Measurements from ENCODE around the gene EIF4ENIF1. TPM values are rescaled to one million over a fixed set of nuclear protein-coding genes. Genes with fewer than 3 reads are reported as not detected.
"Not testable (repeated sequence)": the region's sequence is repeated elsewhere in the genome, so short reads cannot be mapped to it uniquely, and the experiment has no call there.

Gene EIF4ENIF1
- total RNA-seq, 1 donor, result 21.9 TPM

DNA sequence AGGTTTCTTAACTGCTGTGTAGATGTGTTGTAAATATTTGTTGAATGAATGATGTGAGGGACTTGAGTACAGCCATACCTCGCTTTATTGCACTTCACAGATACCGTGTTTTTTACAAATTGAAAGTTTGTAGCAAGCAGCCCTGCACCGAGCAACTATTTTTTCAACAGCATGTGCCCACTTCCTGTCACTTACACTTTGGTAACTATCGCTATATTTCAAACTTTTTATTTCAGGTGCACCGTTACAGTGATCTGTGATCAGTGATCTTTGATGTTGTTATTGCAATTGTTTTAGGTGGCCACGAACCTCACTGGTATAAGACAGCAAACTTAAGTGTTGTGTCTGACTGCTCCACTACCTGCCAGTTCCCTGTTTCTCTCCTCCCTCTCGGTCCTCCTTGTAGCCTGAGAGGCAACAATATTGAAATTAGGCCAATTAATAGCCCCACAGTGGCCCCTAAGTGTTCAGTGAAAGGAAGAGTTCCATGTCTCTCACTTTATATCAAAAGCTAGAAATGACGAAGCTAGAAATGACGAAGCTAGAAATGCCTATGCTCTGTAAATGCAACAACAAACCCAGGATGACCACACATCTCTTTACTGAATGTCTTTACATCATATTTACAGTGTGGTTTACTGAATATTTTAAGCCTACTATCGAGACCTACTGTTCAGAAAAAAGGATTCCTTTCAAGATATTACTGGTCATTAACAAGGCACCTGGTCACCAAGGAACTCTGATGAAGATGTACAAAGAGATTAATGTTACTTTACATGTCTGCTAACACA is 7.7 kb upstream of the EIF4ENIF1 start:
- no peaks in the 10 kb centered on the region for H3K9me3 ChIP-seq (ENCODE audit: low read depth, low read length)
- H3K27me3 ChIP-seq (ENCODE audit: insufficient read depth, low read length), result no peaks in the 10 kb centered on the region
- H3K4me1 ChIP-seq (ENCODE audit: insufficient read depth, low read length), result peaks cover 39% of the 10 kb centered on the region
- H3K4me3 ChIP-seq (ENCODE audit: low read length), result peak overlapping the region; percentile 69

DNA sequence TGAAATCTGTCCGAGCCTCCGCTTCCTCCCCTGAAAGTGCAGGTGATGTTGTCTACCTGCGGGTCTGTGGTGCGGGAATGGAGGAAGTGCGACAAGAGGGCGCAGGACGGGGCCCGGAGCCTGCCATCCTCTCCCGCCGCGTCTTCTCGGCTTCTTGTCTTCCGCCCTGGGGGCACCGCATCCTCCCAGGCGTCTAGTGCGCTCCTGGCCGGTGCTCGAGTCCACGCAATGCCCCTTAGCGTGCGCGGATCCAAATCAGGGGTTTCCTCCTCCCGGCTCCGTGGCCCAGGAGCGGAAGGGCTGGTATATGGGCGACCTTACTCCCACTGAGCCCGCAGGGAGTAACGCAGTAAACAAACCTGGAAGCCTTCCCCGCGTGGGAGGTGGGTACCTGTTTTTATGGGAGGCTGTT is 7.1 kb upstream of the EIF4ENIF1 start:
- Histone ChIP-seq H3K4me1 (ENCODE audit: insufficient read depth, low read length) (peaks cover 40% of the 10 kb centered on the region), H3K9me3 (ENCODE audit: low read depth, low read length) (no peaks in the 10 kb centered on the region), H3K27me3 (ENCODE audit: insufficient read depth, low read length) (no peaks in the 10 kb centered on the region), H3K4me3 (ENCODE audit: low read length) (peak overlapping the region; percentile 69)

DNA sequence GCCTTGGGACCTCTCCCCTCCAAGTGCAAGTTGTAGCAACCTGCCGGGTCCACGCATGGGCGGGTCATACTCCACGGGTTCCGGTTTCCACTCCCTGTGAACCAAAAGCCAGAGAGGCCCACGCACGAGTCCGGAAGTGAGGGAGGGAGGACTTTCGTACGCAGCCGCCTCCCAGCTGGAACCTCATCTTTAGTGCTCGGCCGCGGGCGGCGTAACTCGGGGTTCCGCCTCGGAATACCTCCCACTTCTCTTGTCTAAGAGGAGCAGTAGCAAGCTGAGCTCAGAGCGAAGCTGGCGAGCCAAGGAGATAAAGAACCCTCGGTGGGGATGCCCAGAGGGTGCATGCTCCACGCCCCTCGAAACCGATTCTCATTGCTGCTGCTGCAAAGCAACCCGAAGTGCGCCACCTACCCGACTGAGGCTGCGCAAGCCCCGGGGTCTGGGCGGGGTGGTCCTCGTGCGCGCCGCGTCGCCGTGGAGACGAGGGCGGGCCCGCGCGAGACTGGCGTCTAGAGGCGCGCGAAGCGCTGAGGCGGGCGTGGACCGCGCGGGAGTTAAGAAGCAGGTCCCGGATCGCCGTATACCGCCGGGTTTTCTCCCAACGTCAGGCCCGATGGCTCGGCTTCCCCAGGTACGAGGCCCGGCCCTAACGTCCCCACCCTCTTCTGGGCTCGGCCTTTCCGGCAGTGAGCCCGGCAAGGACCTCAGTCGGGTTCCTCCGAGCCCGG is 6.5 kb upstream of the EIF4ENIF1 start, which contains the start of gene SFI1:
Gene SFI1, plus strand, starts transcription at position 530 of the 728 bp plus-strand sequence. CDS start 11,749 bp downstream, outside the sequence.
- H3K27me3 ChIP-seq (ENCODE audit: insufficient read depth, low read length), result no peaks in the 10 kb centered on the region
- peak within 1 kb of the TSS; percentile 69 for H3K4me3 ChIP-seq (ENCODE audit: low read length)
- peaks cover 46% of the 10 kb centered on the region for H3K4me1 ChIP-seq (ENCODE audit: insufficient read depth, low read length)

DNA sequence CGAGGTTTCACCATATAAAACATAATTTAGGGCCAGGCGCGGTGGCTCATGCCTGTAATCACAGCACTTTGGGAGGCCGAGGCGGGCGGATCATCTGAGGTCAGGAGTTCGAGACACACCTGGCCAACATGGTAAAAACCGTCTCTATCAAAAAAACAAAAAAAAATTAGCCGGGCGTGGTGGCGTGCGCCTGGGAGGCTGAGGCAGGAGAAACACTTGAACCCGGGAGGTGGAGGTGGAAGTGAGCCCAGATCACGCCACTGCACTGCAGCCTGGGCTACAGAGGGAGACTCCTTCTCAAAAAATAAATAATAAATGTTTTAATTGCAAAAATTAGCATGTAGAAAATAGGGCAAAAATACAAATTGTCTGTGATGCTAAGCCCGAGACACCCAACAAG is 5.7 kb upstream of the EIF4ENIF1 start:
- no peaks in the 10 kb centered on the region for H3K27me3 ChIP-seq (ENCODE audit: insufficient read depth, low read length)
- peak overlapping the region; percentile 69 for H3K4me3 ChIP-seq (ENCODE audit: low read length)
- no peaks in the 10 kb centered on the region for H3K9me3 ChIP-seq (ENCODE audit: low read depth, low read length)
- H3K4me1 ChIP-seq (ENCODE audit: insufficient read depth, low read length), result peaks cover 54% of the 10 kb centered on the region

More for the DNA sequence above, 6.5 kb upstream of the EIF4ENIF1 start, which contains the start of gene SFI1:
- no peaks in the 10 kb centered on the region for H3K9me3 ChIP-seq (ENCODE audit: low read depth, low read length)

GRCh38 chr22:31493355-31493754 is 3.7 kb upstream of the EIF4ENIF1 start:
- not testable (repeated sequence) for H3K9me3 ChIP-seq (ENCODE audit: low read depth, low read length); H3K4me3 ChIP-seq (ENCODE audit: low read length); H3K27me3 ChIP-seq (ENCODE audit: insufficient read depth, low read length)
- H3K4me1 ChIP-seq (ENCODE audit: insufficient read depth, low read length), result peaks cover 59% of the 10 kb centered on the region

GRCh38 chr22:31492151-31492550 is 2.5 kb upstream of the EIF4ENIF1 start:
- H3K4me3 ChIP-seq (ENCODE audit: low read length), result no peak overlapping the region
- peaks cover 55% of the 10 kb centered on the region for H3K4me1 ChIP-seq (ENCODE audit: insufficient read depth, low read length)
- H3K9me3 ChIP-seq (ENCODE audit: low read depth, low read length), result no peaks in the 10 kb centered on the region
- no peaks in the 10 kb centered on the region for H3K27me3 ChIP-seq (ENCODE audit: insufficient read depth, low read length)

DNA sequence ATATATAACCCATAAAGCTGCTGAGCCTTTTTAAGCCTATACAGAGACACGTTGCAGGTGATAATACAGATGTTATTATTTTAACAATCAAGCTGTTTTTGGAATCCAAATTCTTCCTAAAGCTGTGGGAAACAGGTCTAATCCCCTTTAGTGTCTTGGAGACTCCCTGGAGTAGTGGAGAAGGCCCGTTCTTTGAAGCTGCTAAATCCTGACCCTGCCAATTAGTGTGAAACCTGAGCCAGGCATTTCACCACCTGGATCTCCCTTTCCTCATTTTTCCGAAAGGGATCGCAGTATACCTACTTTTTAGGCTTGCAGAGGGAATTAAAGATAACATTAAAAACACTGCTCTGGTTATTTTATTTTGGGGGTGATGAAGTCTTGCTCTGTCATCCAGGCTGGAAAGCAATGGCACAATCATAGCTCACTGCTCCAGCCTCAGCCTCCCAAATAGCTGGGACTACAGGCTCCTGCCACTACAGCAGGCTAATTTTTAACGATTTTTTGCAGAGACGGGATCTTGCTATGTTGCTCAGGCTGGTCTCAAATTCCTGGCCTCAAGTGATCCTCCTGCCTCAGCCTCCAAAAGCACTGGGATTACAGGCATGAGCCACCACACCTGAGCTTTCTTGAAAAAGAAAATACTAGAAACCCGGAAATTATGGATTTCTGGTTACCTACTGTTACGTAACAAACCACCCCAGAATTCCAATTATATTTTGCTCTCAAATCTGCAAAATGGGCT is 1.7 kb upstream of the EIF4ENIF1 start:
- Histone ChIP-seq H3K27me3 (ENCODE audit: insufficient read depth, low read length) (no peaks in the 10 kb centered on the region), H3K4me1 (ENCODE audit: insufficient read depth, low read length) (peaks cover 50% of the 10 kb centered on the region), H3K4me3 (ENCODE audit: low read length) (no peak overlapping the region), H3K9me3 (ENCODE audit: low read depth, low read length) (no peaks in the 10 kb centered on the region)

DNA sequence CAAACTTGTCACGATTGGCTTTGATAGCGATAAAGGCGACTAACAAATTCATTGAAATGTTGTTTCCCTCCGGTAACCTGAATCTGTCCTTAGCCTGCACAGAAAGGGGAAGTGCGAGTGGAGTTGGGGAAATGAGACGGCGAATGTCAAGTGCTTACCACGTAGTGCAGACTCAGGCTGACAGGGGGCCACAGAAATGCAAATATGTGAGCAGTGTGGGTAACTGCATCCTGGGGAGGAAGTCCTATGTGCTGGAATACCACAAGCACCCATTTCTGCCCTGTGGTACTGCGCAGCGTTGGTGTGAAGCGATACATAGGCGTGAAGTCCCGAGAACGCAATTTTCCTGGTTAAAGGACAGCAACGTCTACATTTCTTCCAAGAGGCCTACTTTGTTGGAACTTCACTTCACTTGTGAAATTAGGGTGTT is 869 bp upstream of the EIF4ENIF1 start:
- H3K4me3 ChIP-seq (ENCODE audit: low read length), result peak overlapping the region; percentile 89
- no peaks in the 10 kb centered on the region for H3K9me3 ChIP-seq (ENCODE audit: low read depth, low read length)
- peaks cover 46% of the 10 kb centered on the region for H3K4me1 ChIP-seq (ENCODE audit: insufficient read depth, low read length)
- no peaks in the 10 kb centered on the region for H3K27me3 ChIP-seq (ENCODE audit: insufficient read depth, low read length)

DNA sequence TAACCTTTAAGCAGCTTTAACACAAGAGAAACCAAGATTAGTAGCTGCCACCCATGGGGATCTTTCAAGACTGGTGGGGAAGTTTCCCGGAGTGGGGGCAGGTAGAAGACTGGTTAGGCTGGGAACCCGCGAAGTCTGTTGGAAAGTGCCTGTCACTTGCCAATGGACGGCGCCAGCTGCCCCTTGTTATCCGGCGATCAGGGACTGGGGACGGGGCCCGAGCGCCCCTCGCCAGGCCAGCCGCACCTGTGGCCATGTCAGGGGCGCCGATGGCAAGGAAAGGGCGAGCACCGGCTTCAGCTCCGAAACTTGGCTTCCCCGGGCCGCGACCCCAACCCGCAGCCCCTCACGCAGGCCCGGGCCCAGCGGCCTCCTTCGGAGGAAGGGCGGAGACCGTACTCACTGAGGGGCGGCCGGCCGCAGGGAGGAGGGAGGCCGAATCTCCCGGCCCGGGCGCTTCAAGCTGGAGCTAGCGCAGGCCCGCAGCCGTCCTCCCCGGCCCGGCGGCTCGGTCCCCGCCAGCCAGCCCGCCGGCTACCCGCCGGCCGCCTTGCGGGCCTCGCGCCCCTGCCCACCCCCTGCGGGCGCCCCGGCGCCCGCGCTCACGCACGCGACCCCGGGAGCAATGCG is 539 bp downstream of the EIF4ENIF1 start:
- Histone ChIP-seq H3K4me1 (ENCODE audit: insufficient read depth, low read length) (peaks cover 34% of the 10 kb centered on the region), H3K27me3 (ENCODE audit: insufficient read depth, low read length) (no peaks in the 10 kb centered on the region), H3K9me3 (ENCODE audit: low read depth, low read length) (no peaks in the 10 kb centered on the region), H3K4me3 (ENCODE audit: low read length) (peak overlapping the region; percentile 89)

- H3K4me3 ChIP-seq (ENCODE audit: low read length), result peak overlapping the region; percentile 89
- H3K9me3 ChIP-seq (ENCODE audit: low read depth, low read length), result no peaks in the 10 kb centered on the region
- peaks cover 31% of the 10 kb centered on the region for H3K4me1 ChIP-seq (ENCODE audit: insufficient read depth, low read length)
- H3K27me3 ChIP-seq (ENCODE audit: insufficient read depth, low read length), result no peaks in the 10 kb centered on the region
Observed at GRCh38 chr22:31488346-31488883, 1.2 kb downstream of the EIF4ENIF1 start.

DNA sequence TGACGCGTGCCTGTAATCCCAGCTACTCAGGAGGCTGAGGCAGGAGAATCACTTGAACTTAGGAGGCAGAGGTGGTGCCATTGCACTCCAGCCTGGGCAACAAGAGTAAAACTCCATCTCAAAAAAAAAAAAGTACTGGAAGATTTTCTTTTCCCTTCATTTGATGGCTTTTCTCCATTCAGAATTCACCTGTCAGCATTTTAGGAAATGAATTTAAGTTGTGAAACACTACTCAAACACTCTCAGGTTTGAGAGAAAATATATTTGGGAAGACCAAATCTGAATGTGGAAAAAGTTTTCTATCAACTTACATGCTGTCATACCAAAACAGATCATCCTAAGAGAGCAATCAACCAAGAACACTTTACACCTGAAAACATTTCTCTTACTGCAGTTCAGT is 2.7 kb downstream of the EIF4ENIF1 start:
- no peaks in the 10 kb centered on the region for H3K27me3 ChIP-seq (ENCODE audit: insufficient read depth, low read length)
- H3K4me3 ChIP-seq (ENCODE audit: low read length), result no peak overlapping the region
- H3K4me1 ChIP-seq (ENCODE audit: insufficient read depth, low read length), result peaks cover 31% of the 10 kb centered on the region
- H3K9me3 ChIP-seq (ENCODE audit: low read depth, low read length), result no peaks in the 10 kb centered on the region

DNA sequence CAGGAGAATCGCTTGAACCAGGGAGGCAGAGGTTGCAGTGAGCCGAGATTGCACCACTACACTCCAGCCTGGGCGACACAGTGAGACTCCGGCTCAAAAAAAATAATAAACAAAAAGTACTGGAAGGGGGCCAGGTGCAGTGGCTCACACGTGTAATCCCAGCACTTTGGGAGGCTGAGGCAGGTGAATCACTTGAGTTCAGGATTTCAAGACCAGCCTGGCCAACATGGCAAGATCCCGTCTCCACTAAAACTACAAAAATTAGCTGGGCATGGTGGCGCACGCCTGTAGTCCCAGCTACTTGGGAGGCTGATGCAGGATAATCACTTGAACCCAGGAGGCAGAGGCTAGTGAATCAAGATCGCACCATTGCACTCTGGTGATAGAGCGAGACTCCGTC is 3.3 kb downstream of the EIF4ENIF1 start:
- H3K27me3 ChIP-seq (ENCODE audit: insufficient read depth, low read length); H3K9me3 ChIP-seq (ENCODE audit: low read depth, low read length); H3K4me3 ChIP-seq (ENCODE audit: low read length): not testable (repeated sequence)
- peaks cover 26% of the 10 kb centered on the region for H3K4me1 ChIP-seq (ENCODE audit: insufficient read depth, low read length)

DNA sequence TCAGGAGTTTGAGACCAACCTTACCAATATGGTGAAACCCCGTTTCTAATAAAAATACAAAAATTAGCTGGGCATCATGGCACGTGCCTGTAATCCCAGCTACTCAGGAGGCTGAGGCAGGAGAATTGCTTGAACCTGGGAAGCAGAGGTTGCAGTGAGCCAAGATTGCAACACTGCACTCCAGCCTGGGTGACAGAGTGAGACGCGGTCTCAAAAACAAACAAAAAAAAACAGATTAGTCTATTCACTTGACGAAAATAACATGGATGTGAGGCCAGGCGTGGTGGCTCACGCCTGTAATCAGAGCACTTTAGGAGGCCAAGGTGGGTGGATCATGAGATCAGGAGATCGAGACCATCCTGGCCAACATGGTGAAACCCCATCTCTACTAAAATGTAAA is 7.2 kb downstream of the EIF4ENIF1 start:
- H3K4me1 ChIP-seq (ENCODE audit: insufficient read depth, low read length); H3K27me3 ChIP-seq (ENCODE audit: insufficient read depth, low read length); H3K9me3 ChIP-seq (ENCODE audit: low read depth, low read length); H3K4me3 ChIP-seq (ENCODE audit: low read length): not testable (repeated sequence)

GRCh38 chr22:31481129-31481528 is 8.5 kb downstream of the EIF4ENIF1 start:
- Histone ChIP-seq H3K4me1 (ENCODE audit: insufficient read depth, low read length) (peaks cover 6% of the 10 kb centered on the region), H3K27me3 (ENCODE audit: insufficient read depth, low read length) (no peaks in the 10 kb centered on the region), H3K9me3 (ENCODE audit: low read depth, low read length) (no peaks in the 10 kb centered on the region), H3K4me3 (ENCODE audit: low read length) (no peak overlapping the region)
